Upper lobe of right lung (tissue), 1 donor: ENCODE results near the gene SVEP1. TPM values are rescaled to one million over a fixed set of nuclear protein-coding genes. Genes with fewer than 3 reads are reported as not detected.

Experiments used
- ATAC-seq: fragments of 200-7000 bp; cut with Tn5 transposase; one replicate; pipeline ENCODE4 v1.9.1; 2020; ENCODE audit warnings: mild to moderate bottlenecking, moderate library complexity
- DNase-seq: peaks from one replicate; pipeline ENCODE4 v3.0.0-alpha.2; 2020
- H3K27ac ChIP-seq: fragments of 200-600 bp; one replicate; pipeline ENCODE4 v1.8.0; 2022
- H3K27me3 ChIP-seq: fragments of 200-600 bp; one replicate; pipeline ENCODE4 v1.8.0; 2022; ENCODE audit warnings: mild to moderate bottlenecking
- H3K36me3 ChIP-seq: fragments of 200-600 bp; one replicate; pipeline ENCODE4 v1.8.0; 2022
- H3K4me1 ChIP-seq: fragments of 200-600 bp; one replicate; pipeline ENCODE4 v1.8.0; 2022
- H3K4me3 ChIP-seq: fragments of 200-600 bp; one replicate; pipeline ENCODE4 v1.8.0; 2022; ENCODE audit warnings: mild to moderate bottlenecking
- H3K9me3 ChIP-seq: fragments of 200-600 bp; one replicate; pipeline ENCODE4 v1.8.0; 2022
- intact Hi-C: fragments of 100-400 bp; cut with DNase I; formaldehyde crosslinking; loops from one replicate; pipeline ENCODE4 v1.11.0; 2022
- total RNA-seq: library from RNA; stranded (reverse); fragmentation: NEBNext Ultra II Directional; extraction: Animal tissue kit (Norgen Biotek cat#: 25700); gene quantifications from one replicate; pipeline ENCODE4 v1.2.1, GENCODE V29; 2021
- TF ChIP-seq, protein P1 (sequence below): fragments of 200-600 bp; IDR thresholded peaks from one replicate; pipeline ENCODE4 v1.8.0; 2022; ENCODE audit warnings: antibody characterized with exemption
- donor health status: DM: no; HTN: yes; CAD: no; lungs with severe emphysema.

The SVEP1 gene
- total RNA-seq, 1 donor from 2014 or later, result 88.1 TPM

DNA sequence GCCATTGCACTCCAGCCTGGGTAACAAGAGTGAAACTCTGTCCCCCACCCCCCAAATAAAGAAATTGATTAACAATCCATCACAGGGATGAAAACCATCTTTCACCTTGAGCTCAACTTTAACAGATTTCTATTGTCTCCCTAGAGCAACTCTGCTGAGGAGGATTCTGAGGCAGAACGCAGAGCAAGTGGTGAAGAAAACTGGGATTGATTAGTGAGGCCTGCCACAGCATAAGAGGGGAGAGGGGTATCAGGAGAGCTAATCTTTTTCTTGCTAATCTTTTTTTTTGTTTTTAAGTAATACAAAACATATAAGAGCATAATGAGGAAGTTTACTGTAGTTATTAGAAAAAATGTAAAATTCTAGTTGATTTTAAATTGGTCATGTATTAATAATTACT, 250.8 kb downstream of the SVEP1 start:
- Histone ChIP-seq H3K27ac (no peak overlapping the region), H3K4me3 (no peak overlapping the region), H3K27me3 (no peaks in the 10 kb centered on the region), H3K9me3 (no peaks in the 10 kb centered on the region), H3K36me3 (no peaks in the 10 kb centered on the region), H3K4me1 (no peaks in the 10 kb centered on the region)
- TF ChIP-seq, protein P1, sequence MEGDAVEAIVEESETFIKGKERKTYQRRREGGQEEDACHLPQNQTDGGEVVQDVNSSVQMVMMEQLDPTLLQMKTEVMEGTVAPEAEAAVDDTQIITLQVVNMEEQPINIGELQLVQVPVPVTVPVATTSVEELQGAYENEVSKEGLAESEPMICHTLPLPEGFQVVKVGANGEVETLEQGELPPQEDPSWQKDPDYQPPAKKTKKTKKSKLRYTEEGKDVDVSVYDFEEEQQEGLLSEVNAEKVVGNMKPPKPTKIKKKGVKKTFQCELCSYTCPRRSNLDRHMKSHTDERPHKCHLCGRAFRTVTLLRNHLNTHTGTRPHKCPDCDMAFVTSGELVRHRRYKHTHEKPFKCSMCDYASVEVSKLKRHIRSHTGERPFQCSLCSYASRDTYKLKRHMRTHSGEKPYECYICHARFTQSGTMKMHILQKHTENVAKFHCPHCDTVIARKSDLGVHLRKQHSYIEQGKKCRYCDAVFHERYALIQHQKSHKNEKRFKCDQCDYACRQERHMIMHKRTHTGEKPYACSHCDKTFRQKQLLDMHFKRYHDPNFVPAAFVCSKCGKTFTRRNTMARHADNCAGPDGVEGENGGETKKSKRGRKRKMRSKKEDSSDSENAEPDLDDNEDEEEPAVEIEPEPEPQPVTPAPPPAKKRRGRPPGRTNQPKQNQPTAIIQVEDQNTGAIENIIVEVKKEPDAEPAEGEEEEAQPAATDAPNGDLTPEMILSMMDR, result no peak
- intact Hi-C loops, result no loop called here
- no peak for DNase-seq
- ATAC-seq, result no peak

DNA sequence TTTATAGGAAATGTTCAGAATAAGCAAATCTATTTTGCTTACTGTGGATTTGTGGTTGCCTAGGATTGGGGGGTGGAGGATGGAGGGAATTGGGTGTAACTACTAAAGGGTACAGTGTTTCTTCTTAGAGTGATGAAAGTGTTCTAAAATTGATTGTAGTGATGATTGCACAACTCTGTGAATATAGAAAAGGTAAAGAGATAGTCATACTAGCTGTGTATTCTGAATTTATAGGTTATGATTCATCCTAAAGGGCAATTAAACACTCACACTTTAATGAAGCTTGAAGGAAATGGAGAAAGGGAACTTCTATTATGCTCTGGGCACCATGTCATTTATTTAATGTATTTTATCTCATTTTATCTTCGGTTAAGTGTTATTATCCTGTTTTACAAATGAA, 251.8 kb downstream of the SVEP1 start:
- ATAC-seq, result no peak
- intact Hi-C loops, result no loop called here
- TF ChIP-seq, protein P1, result no peak

DNA sequence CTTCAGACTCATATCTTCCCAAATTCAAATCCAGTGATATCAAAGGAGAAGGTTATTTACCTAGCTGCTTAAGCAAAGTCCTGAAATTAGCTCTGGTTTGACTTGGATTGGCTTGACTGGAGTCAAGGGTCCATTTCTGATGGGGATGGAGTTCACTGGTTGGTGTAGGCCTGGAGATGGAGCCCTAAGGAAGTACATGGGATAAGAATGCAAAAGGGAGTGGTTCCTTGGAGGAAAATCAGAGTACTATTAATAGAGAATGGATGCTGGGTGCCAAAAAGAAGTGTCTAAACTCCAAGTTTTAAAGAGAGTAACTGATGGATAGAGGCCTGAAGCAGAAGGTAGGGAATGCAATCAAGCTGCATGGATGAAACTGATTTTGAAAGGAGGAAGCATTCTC, 255.7 kb downstream of the SVEP1 start:
- Histone ChIP-seq H3K4me1 (no peaks in the 10 kb centered on the region), H3K36me3 (no peaks in the 10 kb centered on the region), H3K27ac (no peak overlapping the region), H3K4me3 (no peak overlapping the region), H3K27me3 (no peaks in the 10 kb centered on the region), H3K9me3 (no peaks in the 10 kb centered on the region)
- intact Hi-C loops, result no loop called here
- TF ChIP-seq, protein P1, result no peak
- no peak for ATAC-seq
- DNase-seq, result no peak

More for the DNA sequence above, 251.8 kb downstream of the SVEP1 start:
- H3K36me3 ChIP-seq, result no peaks in the 10 kb centered on the region
- H3K27me3 ChIP-seq, result no peaks in the 10 kb centered on the region
- H3K27ac ChIP-seq, result no peak overlapping the region
- no peaks in the 10 kb centered on the region for H3K9me3 ChIP-seq
- DNase-seq, result no peak
- no peak overlapping the region for H3K4me3 ChIP-seq
- no peaks in the 10 kb centered on the region for H3K4me1 ChIP-seq

DNA sequence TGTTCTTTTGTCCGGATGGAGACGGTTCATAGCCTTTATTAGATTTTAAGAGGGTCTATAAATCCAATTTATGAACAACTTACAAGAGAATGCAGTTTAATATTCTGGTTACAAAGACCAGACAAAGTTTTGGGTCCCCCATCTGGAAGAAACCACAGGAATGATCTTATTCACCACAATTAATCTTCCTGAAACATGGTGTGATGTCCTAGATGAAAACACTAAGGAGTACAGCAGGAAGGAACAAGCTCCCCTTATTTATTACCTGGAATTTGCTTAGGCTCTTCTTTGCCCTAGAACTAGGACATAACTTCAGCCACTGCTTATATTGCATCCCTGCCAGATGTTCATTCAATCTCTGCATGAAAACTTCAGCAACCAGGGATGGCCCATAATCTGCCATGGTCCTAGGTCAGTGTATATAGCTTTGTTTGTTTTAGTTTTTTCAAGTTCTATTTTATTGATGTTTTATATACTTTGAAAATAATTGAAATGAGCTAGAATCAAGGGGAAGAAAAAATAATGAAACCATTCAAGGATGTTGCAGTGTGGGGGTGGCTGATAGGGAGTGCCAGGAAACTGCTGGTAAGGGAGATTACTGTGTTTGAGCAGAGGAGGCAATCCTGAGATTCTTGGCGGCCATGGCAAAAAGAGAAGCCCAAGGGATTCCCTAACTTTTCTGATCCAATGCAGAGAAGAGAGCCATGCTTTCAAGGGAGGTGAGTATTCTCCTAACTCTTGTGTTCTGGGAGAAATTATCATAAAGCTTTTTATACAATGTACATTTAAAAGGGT, 258.7 kb downstream of the SVEP1 start:
- H3K4me3 ChIP-seq, result no peak overlapping the region
- H3K27me3 ChIP-seq, result no peaks in the 10 kb centered on the region
- H3K4me1 ChIP-seq, result no peaks in the 10 kb centered on the region
- no peak overlapping the region for H3K27ac ChIP-seq
- DNase-seq, result no peak
- TF ChIP-seq, protein P1, result no peak
- intact Hi-C loops, result no loop called here
- no peaks in the 10 kb centered on the region for H3K9me3 ChIP-seq
- no peaks in the 10 kb centered on the region for H3K36me3 ChIP-seq
- ATAC-seq, result no peak

DNA sequence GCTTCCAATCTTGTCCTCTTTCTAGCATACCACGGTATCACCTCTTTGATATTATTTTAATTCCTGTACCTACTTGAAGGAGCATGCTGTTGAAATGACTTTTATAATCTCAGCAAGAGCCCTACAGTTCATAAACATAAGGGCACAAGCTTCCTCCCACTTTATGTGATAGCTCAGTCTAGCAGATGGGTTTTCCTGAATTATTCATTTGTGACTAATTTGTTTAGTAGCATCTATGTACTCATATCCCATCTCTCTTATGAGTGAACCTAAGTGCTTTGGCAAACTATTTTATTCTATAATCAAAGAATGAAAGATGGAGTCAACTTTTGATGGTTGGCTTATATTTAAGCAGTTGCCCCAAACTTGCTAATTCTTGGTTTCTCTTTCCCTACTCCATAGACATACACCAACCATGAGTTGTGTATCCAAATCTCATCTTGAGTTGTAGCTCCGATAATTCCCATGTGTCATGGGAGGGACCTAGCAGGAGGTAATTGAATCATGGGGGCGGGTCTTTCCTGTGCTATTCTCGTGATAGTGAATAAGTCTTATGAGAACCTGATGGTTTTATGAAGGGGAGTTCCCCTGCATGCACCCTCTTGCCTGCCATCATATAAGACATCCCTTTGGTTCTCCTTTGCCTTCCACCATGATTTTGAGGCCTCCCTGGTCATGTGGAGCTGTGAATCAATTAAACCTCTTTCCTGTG, 259.6 kb downstream of the SVEP1 start:
- Histone ChIP-seq H3K36me3 (no peaks in the 10 kb centered on the region), H3K4me1 (no peaks in the 10 kb centered on the region), H3K4me3 (no peak overlapping the region), H3K9me3 (no peaks in the 10 kb centered on the region), H3K27me3 (no peaks in the 10 kb centered on the region), H3K27ac (no peak overlapping the region)
- intact Hi-C loops, result no loop called here
- ATAC-seq (no peak), DNase-seq (no peak)
- TF ChIP-seq, protein P1, result no peak
